Fibroblast of peridontal ligament (primary cell): ENCODE results near the gene NUAK2.

Source experiments
- DNase-seq: peaks from one replicate; pipeline ENCODE4 v3.0.0-alpha.2; 2010; ENCODE audit errors: extremely low read depth

The NUAK2 gene

DNA sequence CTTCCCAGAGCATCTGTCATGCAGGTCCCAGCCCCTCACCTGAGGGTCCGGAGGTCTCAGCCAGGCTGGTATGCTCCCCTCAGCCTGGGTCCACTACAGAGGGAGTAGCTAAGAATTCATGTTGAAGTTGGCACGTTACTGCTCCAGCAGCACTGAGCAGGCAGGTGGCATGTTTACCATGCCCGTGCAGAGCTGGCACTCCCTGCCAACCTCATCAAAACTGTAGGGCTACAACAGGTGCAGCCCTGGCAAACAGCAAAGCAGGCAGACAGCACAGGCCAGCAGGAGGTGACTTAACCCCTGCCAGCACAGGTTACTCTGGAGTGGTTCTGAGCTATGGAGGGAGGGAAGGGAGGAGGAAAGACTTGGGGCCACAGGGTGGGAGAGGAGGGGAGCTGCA, 46.4 kb downstream of the NUAK2 start:
- DNase-seq = no peak

DNA sequence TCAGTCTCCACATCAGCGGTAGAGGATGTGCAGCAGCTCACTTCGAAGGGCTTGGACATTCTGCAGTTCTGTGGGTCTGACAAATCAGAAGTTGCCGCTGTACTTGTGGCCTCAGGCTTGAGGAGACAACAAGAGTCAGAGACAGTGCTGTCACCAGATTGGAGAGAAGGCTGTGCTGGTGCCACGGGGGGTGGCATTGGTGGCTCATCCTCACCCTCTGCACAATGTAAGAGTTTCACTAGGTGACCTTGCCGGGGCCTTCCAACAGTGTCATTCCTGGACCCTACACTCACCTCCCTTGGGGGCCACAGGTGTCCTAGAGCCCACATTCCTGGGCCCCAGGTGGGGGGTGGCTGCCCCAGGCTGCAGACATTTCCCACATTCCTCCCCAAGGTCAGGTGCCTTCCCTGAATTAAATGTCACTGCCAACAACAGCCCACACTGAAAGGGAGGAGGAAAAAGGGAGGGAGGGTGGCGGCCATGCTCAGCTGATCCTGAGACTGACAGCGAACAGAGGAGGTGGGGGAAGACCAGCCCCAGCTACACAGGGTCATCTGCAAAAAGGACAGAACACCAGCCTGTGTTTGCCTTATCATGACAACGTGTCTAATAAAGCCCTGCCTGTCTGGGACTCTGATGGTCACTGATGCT, 47.4 kb downstream of the NUAK2 start:
- DNase-seq = no peak

DNA sequence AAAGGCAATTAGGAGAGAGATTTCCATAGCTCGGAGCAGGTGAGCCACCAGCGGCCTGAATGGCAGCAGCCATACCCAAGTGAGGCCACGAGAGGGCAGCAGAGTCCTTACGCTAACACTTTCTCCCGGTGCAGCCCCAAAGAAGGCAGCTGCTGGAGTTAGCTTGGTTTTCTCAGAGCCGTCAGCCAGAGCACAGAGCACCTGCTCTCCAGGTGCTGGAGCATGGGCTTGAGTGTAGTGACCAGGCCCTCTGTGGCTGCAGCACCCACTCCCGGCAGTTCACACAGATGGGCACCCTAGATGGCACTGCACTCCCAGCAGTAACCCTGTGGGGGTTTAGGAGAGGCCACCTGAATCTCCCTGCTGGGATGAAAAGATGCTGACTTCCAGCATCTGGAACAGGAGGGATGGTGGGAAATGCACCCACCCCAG, 48.0 kb downstream of the NUAK2 start:
- peak; percentile 75 for DNase-seq

DNA sequence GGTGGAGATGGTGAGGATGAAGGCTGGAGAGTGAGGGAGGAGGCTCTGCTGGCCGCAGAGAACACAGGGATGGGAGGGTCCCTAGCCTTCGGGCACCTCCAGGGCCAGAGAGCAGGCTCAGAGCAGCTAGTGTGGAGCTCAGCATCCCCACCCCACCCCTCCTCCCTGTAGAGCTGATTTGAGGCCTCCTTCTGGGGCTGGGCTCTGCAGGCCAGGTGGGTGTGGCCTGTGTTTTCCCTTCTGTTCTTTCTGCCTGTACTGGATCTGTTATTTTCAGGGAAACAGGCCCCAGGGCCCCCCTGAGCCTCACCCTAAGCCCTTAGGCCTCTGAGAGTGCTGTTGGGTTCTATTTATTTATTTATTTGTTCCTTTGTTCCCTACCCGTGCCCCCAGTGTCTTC, 49.0 kb downstream of the NUAK2 start:
- DNase-seq = no peak

DNA sequence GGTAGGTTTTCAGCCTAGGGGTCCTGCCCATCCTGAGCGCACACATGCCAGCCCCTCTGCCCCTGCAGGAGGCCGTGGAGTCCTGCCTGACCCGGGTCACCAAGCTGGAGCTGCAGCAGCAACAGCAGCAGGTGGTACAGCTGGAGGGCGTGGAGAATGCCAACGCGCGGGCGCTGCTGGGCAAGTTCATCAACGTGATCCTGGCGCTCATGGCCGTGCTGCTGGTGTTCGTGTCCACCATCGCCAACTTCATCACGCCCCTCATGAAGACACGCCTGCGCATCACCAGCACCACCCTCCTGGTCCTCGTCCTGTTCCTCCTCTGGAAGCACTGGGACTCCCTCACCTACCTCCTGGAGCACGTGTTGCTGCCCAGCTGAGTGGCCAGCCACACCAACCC, 49.8 kb downstream of the NUAK2 start:
- no peak for DNase-seq

DNA sequence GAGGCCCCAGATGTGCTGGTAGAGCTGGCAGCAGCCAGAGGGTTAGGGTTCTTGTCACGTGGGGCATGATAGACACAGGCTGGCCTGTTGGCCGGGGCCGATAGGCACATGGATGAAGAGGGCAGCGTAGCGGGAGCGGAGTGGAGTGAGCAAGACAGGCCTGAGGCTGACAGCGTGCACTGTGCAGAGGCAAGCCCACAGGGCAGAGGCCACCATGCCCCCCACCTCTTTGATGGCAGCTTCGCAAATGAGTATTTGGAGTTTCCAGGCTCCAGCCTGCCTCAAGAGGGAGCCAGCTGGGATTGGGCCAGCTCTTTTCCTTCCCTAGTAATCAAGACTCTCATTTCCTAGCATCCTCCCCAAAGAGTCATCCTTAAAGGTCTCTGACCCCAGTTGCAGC, 50.3 kb downstream of the NUAK2 start:
- peak; percentile 67 for DNase-seq

DNA sequence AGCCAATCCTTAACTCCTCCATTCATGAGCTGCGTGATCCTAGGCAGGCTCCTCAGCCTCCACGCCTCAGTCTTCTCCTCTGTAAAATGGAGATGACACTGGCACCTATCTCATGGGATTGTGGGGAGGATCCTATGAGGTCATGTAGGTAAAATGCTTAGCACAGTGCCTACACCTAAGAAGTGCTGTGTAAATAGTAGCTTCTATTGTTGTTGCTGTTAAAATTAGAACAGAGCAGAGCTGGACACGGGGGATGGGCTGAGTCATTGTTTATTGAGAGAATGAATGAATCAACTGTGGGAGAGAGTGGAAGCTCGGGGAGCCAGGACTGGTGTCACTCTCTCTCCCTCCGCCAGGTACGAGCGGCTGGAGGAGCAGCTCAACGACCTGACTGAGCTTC, 50.8 kb downstream of the NUAK2 start:
- DNase-seq = peak; percentile 39

DNA sequence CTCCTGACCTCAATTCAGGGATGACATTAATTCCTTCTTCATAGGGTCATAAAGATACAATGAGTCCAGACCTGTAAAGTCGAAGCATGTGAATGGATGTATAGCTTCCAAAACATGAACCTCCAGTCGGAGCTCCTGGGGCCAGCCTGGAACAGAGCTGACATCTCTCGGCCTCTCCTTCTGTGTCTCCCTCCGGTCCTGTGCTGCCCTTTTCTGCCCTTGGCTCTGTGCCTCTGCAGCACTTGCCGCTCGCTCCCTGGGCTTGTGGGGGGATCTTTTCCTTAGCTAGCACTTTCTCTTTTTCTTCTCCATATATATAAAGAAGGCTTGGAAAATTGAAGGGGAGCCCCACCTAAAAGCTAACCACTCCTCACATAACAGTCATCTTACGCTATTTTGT, 51.3 kb downstream of the NUAK2 start:
- no peak for DNase-seq

DNA sequence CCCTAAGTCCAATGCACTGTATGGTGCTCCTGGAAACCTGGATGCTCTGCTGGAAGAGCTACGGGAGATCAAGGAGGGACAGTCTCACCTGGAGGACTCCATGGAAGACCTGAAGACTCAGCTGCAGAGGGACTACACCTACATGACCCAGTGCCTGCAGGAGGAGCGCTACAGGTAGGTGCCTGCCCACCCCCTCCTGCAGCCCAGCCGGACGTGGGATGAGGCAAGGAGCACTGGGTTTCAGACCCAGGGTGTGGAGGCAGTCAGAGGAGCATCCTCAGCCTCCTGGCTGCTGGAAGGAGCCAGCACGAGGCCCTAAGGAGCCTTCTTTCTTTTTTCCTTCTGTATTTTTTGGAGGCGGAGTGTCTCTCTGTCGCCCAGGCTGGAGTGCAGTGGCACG, 51.8 kb downstream of the NUAK2 start:
- DNase-seq = no peak

DNA sequence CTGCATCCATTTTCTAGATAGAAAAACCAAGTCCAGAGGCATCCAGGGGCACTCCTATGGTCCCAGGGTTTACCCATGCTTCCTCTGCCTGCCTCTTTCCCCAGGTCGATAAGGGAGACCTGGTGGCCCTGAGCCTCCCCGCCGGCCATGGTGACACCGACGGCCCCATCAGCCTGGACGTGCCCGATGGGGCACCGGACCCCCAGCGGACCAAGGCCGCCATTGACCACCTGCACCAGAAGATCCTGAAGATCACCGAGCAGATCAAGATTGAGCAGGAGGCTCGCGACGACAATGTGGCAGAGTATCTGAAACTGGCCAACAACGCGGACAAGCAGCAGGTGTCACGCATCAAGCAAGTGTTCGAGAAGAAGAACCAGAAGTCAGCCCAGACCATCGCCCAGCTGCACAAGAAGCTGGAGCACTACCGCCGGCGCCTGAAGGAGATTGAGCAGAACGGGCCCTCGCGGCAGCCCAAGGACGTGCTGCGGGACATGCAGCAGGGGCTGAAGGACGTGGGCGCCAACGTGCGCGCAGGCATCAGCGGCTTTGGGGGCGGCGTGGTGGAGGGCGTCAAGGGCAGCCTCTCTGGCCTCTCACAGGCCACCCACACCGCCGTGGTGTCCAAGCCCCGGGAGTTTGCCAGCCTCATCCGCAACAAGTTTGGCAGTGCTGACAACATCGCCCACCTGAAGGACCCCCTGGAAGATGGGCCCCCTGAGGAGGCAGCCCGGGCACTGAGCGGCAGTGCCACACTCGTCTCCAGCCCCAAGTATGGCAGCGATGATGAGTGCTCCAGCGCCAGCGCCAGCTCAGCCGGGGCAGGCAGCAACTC, 52.5 kb downstream of the NUAK2 start:
- no peak for DNase-seq

DNA sequence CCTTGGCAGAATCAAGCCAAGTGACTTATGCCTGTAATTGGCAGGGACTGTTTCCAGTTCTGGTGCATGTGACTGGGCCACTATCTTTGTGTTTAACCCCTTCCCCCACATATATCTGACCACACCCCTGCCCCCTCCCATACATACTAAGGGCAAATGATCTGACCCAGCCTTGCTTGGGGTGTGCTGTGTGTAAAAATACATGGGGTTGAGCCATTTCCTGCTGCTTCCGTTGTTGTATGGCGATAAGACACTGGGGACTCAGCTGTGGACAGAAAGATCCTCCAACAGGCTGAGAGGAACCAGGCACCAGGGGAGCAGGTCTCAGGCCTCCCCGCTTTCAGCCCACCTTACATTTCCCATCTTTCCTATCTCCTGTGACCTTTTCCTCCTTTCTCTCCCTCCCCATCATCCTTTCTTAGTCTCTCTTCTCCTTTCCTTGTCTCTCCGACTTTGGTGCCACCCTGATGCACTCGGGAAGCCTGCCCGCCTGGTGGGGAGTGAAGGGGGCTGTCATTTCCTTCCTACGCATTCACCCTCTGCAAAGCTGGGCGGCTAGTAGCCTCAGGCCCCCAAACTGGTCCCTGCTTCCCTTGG, 54.1 kb downstream of the NUAK2 start:
- DNase-seq = no peak

DNA sequence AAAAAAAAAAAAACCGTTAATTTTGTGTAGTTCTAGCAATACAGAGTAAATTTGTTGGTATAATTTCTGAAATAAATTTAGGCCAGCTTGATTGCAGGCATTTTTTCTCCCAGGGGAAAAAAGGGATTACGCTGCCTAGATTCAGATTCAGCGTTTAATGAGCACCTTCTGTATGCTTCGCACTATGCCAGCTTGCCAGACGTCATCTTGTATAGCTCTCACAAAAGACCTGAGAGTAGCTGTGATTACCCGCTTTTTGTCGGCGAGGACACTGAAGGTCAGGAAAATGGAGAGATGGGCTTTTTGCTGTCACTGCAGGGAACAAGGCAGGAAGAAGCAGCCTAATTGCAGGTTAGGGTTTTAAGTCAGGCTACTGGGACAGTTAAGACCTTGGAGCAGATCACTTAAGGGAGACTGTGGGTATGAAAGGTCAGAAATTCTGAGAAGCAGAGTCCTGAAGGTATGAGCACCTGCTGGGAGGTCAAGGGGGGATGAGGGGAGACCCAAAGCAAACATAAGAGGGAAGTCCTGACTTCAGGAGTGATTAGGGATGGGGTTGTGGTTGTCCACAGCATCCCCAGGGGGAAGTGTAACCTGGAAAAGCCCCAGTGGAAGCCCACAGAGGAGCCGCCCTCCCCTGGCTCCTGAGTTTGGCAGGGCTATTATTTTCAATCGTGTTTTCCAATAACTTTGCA, 54.8 kb downstream of the NUAK2 start:
- DNase-seq = no peak

DNA sequence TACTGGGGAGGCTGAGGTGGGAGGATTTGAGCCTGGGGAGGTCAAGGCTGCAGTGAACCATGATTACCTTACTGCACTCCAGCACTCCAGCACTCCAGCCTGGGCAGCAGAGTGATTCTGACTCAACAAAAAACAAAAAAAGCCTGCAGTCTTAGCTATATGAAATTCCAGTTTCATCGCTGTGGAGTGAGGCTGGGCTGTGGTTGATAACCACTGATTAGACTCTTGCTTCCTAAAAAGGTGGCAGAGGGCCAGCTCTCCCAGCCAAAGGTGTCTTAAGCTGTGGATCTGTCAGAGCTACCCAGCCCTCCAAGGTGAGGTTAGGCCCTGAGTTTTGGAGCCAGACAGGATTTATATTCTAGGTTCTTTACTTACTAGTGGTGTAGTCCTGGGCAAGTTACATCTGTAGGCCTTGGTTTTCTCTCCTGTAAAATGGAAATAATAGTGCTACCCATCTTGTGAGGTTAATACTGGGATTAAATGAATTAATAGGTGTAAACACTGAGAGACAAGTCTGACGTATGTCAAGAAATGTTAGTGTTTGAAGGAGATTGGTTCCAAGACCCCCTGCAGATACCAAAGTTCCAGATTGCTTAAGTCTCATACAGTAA, 57.9 kb downstream of the NUAK2 start:
- DNase-seq = peak; percentile 43

DNA sequence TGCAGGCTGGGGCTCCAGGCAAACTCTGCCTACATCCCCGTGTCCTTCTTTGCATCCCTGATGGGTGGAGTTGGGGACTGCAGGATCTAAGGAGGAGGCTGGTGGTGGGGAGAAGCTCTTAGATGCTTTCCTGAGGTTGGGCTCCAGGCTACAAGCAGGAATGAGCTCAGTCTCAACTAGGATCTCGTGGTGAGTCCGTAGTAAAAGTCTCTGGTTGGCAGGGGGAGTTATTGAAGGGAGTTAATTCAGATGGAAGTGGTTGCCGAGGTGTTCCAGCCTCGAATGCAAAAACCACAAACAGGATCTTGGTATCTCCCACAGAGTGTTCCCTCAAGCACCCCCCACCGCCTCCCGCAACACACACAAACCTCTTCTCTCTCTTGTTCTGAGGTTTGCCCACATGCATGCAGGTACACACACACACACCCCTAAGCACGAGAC, 58.8 kb downstream of the NUAK2 start:
- no peak for DNase-seq

DNA sequence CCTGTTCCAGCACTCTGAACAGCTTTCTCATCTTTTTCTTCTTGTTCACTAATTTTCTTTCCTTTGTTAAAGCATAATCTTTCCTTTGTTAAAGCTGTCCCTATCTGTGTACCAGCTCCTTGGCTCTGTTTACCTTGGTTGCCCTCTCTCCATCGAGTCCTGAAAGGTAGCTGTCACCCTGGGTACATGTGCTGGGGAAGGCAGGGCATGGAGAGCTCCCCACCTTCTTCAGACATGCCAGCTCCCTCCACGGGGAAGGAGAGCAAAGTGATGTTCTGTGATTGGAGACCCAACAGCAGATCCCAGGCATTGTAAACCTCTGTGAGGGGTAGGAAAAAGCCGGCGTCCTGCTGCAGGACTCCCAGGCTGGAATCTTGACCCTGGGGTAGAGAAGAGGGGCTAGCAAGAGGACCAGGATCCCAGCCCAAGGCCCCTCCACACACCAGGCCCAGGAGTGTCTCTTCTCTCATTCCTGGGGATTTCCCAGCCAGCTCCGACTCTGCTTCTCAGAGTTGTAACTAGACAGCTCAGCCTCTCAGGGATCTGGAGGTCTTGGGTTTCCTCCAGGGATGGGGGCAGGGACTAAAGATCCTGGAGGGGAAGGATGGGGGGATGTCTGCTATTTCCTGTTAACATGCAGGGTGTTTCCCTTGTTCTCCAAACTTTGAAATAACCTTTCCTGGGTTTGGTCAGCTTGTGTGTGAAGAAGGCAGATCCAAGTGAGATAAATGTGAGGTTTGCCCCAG, 59.4 kb downstream of the NUAK2 start:
- no peak for DNase-seq

DNA sequence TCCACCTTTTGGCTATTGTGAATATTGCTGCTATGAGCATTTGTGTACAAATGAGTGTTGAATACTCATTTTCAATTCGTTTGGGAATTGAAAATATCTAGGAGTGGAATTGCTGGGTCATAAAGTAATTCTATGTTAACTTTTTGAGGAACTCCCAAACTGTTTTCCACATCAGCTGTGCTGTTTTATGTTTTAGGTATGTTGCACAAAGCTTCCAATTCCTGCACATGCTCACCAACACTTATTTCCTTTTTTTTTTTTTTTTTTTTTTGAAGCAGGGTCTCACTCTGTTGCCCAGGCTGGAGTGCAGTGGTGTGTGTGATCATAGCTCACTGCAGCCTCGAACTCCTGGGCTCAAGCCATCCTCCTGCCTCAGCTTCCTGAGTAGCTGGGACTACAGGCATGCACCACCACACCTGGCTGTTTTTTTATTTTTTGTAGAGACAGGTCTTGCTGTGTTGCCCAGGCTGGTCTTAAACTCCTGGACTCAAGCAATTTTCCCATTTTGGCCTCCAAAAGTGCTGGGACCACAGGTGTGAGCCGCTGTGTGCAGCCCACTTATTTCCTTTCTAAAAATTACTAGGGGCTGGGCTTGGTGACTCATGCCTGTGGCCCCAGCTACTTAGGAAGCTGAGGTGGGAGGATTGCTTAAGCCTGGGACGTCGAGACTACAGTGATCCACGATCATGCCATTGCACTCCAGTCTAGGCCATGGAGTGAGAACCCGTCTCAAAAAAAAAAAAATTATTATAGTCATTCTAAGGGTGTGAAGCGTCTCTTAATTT, 60.4 kb downstream of the NUAK2 start:
- DNase-seq = no peak

DNA sequence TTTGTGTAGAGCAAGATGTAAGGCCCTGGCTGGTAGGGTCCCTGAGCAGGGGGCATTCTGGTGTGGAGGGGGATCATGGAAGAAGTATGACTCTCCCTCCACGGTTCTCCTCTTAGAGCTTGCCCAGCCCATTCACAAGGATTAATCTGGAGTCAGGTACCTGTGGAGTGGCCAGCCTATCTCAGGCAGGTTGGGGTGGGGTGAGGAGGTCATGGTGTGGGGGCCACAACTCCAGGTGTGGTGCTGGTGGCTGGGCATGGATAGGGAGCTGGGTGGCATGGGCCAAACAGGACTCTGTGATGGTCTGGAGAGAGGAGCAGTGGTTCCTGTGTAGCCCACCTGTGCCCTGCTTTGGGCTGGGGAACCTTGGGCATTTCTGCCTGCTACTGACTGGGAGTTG, 61.5 kb downstream of the NUAK2 start:
- DNase-seq = no peak

DNA sequence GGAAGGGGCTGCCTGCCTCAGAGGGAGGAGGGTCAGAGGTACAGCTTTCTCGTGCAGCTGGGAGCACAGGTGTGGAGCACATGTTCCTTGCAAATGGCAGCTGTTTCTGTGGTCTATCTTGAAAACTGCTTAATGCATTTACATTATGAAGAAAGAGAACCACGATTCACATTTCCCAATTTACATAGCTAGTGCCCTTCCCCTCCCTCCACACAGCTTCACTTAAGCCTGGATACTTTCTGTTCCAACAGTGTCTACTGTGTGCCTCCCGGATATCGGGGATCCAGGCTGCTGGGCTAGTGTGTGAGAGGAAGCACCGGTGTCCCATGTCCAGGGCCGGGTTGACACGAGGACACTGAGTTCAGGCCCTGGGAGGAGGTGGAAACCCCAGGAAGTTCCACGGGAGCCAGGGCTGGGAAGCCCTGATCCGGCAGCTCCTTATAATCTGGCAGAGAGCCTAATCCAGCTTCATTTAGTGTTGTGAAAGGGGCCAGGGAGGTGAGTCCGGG, 62.2 kb downstream of the NUAK2 start:
- peak; percentile 29 for DNase-seq

DNA sequence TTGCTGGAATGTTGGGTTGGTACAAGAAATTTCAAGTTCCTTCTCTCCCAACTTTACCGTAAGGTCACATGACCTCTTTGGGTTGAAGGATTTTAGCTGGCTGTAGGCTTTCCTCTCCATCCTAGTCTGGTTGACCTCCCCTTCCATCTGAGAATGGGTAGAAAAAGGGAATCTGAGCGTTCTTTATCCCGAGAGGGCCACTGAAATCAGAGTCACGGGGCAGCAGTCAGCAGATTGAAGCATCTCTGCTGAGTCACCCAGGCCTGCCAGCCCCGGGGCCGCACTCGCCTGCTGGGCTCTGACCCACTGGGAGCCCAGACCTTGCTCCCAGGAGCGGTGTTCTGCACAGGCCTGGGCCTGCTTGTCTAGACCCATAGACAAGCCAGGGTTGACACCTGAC, 62.8 kb downstream of the NUAK2 start:
- peak; percentile 40 for DNase-seq

DNA sequence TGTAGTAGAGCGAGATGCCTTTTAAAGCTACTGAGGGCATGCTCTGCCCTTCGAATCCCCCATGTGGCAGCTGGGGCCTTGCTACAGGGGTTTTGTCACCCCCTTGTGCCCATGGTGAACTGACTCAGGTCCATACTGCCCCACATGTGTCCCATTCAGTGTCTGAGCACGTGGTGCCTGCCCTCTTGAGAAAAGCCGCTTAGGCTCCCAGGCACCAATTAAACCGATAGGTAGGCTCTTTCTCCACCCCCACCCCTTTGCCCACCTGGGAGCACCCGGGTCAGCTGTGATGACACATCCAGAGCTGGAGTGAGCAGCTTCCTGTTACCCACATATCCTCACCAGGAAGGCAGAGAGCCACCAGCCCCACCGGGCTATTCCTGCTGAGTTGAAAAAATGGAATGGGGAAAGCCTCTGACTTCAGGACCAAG, 63.3 kb downstream of the NUAK2 start:
- DNase-seq = no peak
